ENCODE data around the gene CYP39A1. TPM values are rescaled to one million over a fixed set of nuclear protein-coding genes. Genes with fewer than 3 reads are reported as not detected.
A peak's percentile ranks its signal among the peaks of the same experiment; 100 is the strongest.

The CYP39A1 gene
- total RNA-seq, 1 donor from 2014 or later, result 5.4 TPM

DNA sequence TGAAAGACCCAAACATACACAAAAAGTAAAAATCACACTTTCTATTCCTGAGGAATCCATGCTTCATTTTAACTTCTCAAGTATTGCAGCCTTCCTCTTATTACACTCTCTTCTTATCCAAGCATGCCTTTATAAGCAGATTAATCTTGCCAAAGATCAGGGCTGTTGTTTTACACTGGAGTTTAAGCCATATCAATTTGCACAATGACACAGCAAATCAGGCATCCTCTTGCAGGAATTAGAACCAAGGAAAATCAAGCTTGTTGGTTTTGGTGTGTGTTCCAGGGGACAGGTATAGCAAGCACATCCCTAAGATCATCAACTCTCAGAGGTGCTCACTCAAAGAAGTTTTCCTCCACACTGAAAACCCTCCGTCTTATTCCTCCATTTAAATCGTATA lies 69.5 kb downstream of the CYP39A1 start:
- intact Hi-C loops (cut with micrococcal nuclease), result no loop called here
- no peak for DNase-seq
- Histone ChIP-seq H3K27me3 (ENCODE audit: low read depth) (no peaks in the 10 kb centered on the region), H3K9me3 (replicated peaks) (no peaks in the 10 kb centered on the region), H3K4me1 (peaks cover 18% of the 10 kb centered on the region), H3K27ac (replicated peaks) (no peak overlapping the region), H3K36me3 (no peaks in the 10 kb centered on the region), H3K4me3 (no peak overlapping the region)
- TF ChIP-seq, protein P1, sequence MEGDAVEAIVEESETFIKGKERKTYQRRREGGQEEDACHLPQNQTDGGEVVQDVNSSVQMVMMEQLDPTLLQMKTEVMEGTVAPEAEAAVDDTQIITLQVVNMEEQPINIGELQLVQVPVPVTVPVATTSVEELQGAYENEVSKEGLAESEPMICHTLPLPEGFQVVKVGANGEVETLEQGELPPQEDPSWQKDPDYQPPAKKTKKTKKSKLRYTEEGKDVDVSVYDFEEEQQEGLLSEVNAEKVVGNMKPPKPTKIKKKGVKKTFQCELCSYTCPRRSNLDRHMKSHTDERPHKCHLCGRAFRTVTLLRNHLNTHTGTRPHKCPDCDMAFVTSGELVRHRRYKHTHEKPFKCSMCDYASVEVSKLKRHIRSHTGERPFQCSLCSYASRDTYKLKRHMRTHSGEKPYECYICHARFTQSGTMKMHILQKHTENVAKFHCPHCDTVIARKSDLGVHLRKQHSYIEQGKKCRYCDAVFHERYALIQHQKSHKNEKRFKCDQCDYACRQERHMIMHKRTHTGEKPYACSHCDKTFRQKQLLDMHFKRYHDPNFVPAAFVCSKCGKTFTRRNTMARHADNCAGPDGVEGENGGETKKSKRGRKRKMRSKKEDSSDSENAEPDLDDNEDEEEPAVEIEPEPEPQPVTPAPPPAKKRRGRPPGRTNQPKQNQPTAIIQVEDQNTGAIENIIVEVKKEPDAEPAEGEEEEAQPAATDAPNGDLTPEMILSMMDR (IDR thresholded peaks at IDR 0.05; ENCODE audit: borderline replicate concordance), result no peak

GRCh38 chr6:46581459-46582177 lies 71.0 kb downstream of the CYP39A1 start:
- no peaks in the 10 kb centered on the region for H3K36me3 ChIP-seq
- TF ChIP-seq, protein P1 (IDR thresholded peaks at IDR 0.05; ENCODE audit: borderline replicate concordance), result no peak
- no peaks in the 10 kb centered on the region for H3K9me3 ChIP-seq (replicated peaks)
- no peaks in the 10 kb centered on the region for H3K27me3 ChIP-seq (ENCODE audit: low read depth)
- no peak overlapping the region for H3K4me3 ChIP-seq
- intact Hi-C loops (cut with micrococcal nuclease), result no loop called here
- no peak overlapping the region for H3K27ac ChIP-seq (replicated peaks)
- DNase-seq, result no peak
- peaks cover 14% of the 10 kb centered on the region for H3K4me1 ChIP-seq

- intact Hi-C loops (cut with micrococcal nuclease), result no loop called here
- no peak overlapping the region for H3K27ac ChIP-seq (replicated peaks)
- no peaks in the 10 kb centered on the region for H3K4me1 ChIP-seq
- no peaks in the 10 kb centered on the region for H3K9me3 ChIP-seq (replicated peaks)
- H3K27me3 ChIP-seq (ENCODE audit: low read depth), result no peaks in the 10 kb centered on the region
- H3K36me3 ChIP-seq, result no peaks in the 10 kb centered on the region
- TF ChIP-seq, protein P1 (IDR thresholded peaks at IDR 0.05; ENCODE audit: borderline replicate concordance), result no peak
- DNase-seq, result peak; percentile 15
- H3K4me3 ChIP-seq, result no peak overlapping the region
Measured at GRCh38 chr6:46575530-46575929, 77.1 kb downstream of the CYP39A1 start.

DNA sequence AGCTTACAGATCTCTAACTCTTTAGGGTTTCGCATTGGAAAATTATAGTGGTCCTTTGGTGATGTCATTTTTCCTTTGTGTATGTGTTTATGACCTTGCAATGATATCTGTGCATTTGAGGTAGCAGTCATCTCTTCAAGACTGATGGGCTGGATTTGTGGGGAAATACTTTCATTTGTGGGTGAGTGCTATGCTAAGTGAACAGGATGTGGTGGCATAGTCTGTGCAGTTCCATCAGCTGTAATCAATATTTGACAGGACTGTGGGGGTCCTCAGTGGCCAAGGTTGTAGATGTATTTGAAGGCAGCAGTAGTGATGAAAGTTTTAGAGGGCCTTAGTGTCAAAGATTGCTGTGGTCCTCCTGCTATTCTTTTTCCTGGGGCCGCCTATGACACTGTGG lies 79.5 kb downstream of the CYP39A1 start:
- TF ChIP-seq, protein P1 (IDR thresholded peaks at IDR 0.05; ENCODE audit: borderline replicate concordance), result no peak
- H3K9me3 ChIP-seq (replicated peaks), result no peaks in the 10 kb centered on the region
- H3K4me1 ChIP-seq, result no peaks in the 10 kb centered on the region
- DNase-seq, result no peak
- H3K27me3 ChIP-seq (ENCODE audit: low read depth), result no peaks in the 10 kb centered on the region
- H3K36me3 ChIP-seq, result no peaks in the 10 kb centered on the region
- H3K4me3 ChIP-seq, result no peak overlapping the region
- intact Hi-C loops (cut with micrococcal nuclease), result no loop called here
- H3K27ac ChIP-seq (replicated peaks), result no peak overlapping the region

DNA sequence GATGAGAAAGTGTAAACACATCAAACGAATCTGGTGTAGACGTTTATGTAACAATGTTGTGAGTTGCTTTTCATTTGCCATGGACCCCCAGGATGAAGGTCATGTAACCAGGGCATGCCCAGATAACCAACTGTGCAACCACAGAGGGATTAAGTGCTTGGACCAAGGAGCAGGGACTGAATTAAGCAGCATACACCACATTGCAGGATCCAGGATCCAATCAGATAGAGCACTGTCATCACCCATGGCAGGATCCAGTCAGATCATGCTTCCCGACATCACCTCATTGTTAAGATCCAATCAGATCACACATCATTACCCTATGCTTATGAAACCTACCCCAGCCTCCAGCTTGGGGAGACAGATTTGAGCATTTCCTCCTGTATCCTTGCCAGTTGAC lies 87.1 kb downstream of the CYP39A1 start:
- no peaks in the 10 kb centered on the region for H3K4me1 ChIP-seq
- H3K36me3 ChIP-seq, result no peaks in the 10 kb centered on the region
- intact Hi-C loops (cut with micrococcal nuclease), result no loop called here
- no peak for DNase-seq
- no peaks in the 10 kb centered on the region for H3K9me3 ChIP-seq (replicated peaks)
- no peaks in the 10 kb centered on the region for H3K27me3 ChIP-seq (ENCODE audit: low read depth)
- TF ChIP-seq, protein P1 (IDR thresholded peaks at IDR 0.05; ENCODE audit: borderline replicate concordance), result no peak
- no peak overlapping the region for H3K4me3 ChIP-seq
- no peak overlapping the region for H3K27ac ChIP-seq (replicated peaks)

Measured in left ventricle myocardium inferior (tissue), 1 donor.